Mesenchymal stem cell (in vitro differentiated cells and primary cell): Measurements from ENCODE around the gene CRIP2.

ENCODE experiments used
- DNase-seq: peaks from one replicate; pipeline ENCODE4 v3.0.0-alpha.2; 2013
- H2AFZ ChIP-seq: one replicate; pipeline ENCODE4 v1.6.1; 2013; ENCODE audit warnings: low read depth, mild to moderate bottlenecking, control low read depth, inconsistent platforms, low read length, moderate library complexity
- H2AK5ac ChIP-seq: 2 replicates; pipeline ENCODE4 v1.6.1; 2013; ENCODE audit warnings: low read length, moderate library complexity, mild to moderate bottlenecking, inconsistent platforms; ENCODE audit not compliant: severe bottlenecking
- H2BK120ac ChIP-seq: one replicate; pipeline ENCODE4 v1.6.1; 2013; ENCODE audit warnings: low read depth, mild to moderate bottlenecking, inconsistent platforms, low read length, moderate library complexity
- H2BK12ac ChIP-seq, 2 experiments: one replicate each; pipeline ENCODE4 v1.6.1; 2013; ENCODE audit warnings: inconsistent platforms in 2 of 2, low read length in 2 of 2, mild to moderate bottlenecking in 2 of 2, moderate library complexity in 2 of 2, control low read depth in 1 of 2
- H2BK15ac ChIP-seq: one replicate; pipeline ENCODE4 v1.6.1; 2013; ENCODE audit warnings: mild to moderate bottlenecking, low read depth, inconsistent platforms; ENCODE audit not compliant: poor library complexity, severe bottlenecking
- H2BK5ac ChIP-seq: 2 replicates; pipeline ENCODE4 v1.6.1; 2013; ENCODE audit warnings: low read depth, mild to moderate bottlenecking, low read length, control low read depth, inconsistent platforms; ENCODE audit not compliant: poor library complexity, severe bottlenecking
- H3K14ac ChIP-seq, 2 experiments: one replicate each; pipeline ENCODE4 v1.6.1; 2013; ENCODE audit warnings: inconsistent platforms in 2 of 2, low read length in 2 of 2, control low read depth in 1 of 2, mild to moderate bottlenecking in 1 of 2, moderate library complexity in 1 of 2
- H3K18ac ChIP-seq, 2 experiments: one replicate each; pipeline ENCODE4 v1.6.1; 2013; ENCODE audit warnings: inconsistent platforms in 2 of 2, low read length in 2 of 2, control low read depth in 1 of 2, low read depth in 1 of 2, mild to moderate bottlenecking in 1 of 2
- H3K23ac ChIP-seq, 2 experiments: one replicate each; pipeline ENCODE4 v1.6.1; 2013; ENCODE audit warnings: inconsistent platforms in 2 of 2, low read length in 2 of 2, mild to moderate bottlenecking in 2 of 2, moderate library complexity in 2 of 2, control low read depth in 1 of 2
- H3K27ac ChIP-seq: 2 replicates; pipeline ENCODE4 v1.5.1; 2013; ENCODE audit warnings: mild to moderate bottlenecking, moderate library complexity, low read length, control low read depth, inconsistent platforms; ENCODE audit not compliant: poor library complexity, severe bottlenecking
- H3K27me3 ChIP-seq, 2 experiments: 2 replicates each; pipeline versions ENCODE4 v1.6.1 to v1.7.0; 2013; ENCODE audit warnings: low read length in 2 of 2, mild to moderate bottlenecking in 2 of 2, moderate library complexity in 2 of 2, control low read depth in 1 of 2, inconsistent platforms in 1 of 2; ENCODE audit not compliant: control insufficient read depth in 1 of 2, insufficient read depth in 1 of 2
- H3K36me3 ChIP-seq, 2 experiments: 2 replicates each; pipeline versions ENCODE4 v1.6.1 to v1.7.0; 2013; ENCODE audit warnings: low read length in 2 of 2, control low read depth in 1 of 2, inconsistent platforms in 1 of 2, low read depth in 1 of 2, mild to moderate bottlenecking in 1 of 2; ENCODE audit not compliant: insufficient read depth in 2 of 2, control insufficient read depth in 1 of 2
- H3K4ac ChIP-seq, 2 experiments: one replicate each; pipeline ENCODE4 v1.6.1; 2013; ENCODE audit warnings: inconsistent platforms in 2 of 2, low read length in 2 of 2, mild to moderate bottlenecking in 2 of 2, moderate library complexity in 2 of 2, control low read depth in 1 of 2, low read depth in 1 of 2
- H3K4me1 ChIP-seq: 2 replicates; pipeline ENCODE4 v1.6.1; 2013; ENCODE audit warnings: low read depth, low read length, control low read depth; ENCODE audit not compliant: control insufficient read depth, insufficient read depth
- H3K4me2 ChIP-seq: 2 replicates; pipeline ENCODE4 v1.6.1; 2013; ENCODE audit warnings: low read length, mild to moderate bottlenecking, inconsistent platforms; ENCODE audit not compliant: poor library complexity, severe bottlenecking
- H3K4me3 ChIP-seq, 2 experiments: 2 replicates each; pipeline versions ENCODE4 v1.5.1 to v1.7.0; 2013; ENCODE audit warnings: low read length in 2 of 2, mild to moderate bottlenecking in 2 of 2, control low read depth in 1 of 2, low read depth in 1 of 2; ENCODE audit not compliant: insufficient read depth in 1 of 2
- H3K79me1 ChIP-seq: replicated peaks from 2 replicates; pipeline ENCODE4 v1.6.1; 2013; ENCODE audit warnings: mild to moderate bottlenecking, control low read depth, low read length, inconsistent platforms; ENCODE audit not compliant: poor library complexity, severe bottlenecking
- H3K9ac ChIP-seq: 2 replicates; pipeline ENCODE4 v1.7.0; 2013; ENCODE audit warnings: mild to moderate bottlenecking, low read length, moderate library complexity
- H3K9me3 ChIP-seq: 2 replicates; pipeline ENCODE4 v1.7.0; 2013; ENCODE audit warnings: mild to moderate bottlenecking, low read length; ENCODE audit not compliant: control insufficient read depth
- H4K8ac ChIP-seq: one replicate; pipeline ENCODE4 v1.6.1; 2013; ENCODE audit warnings: inconsistent platforms, mild to moderate bottlenecking, low read length, moderate library complexity
- H4K91ac ChIP-seq: one replicate; pipeline ENCODE4 v1.6.1; 2013; ENCODE audit warnings: mild to moderate bottlenecking, low read length, inconsistent platforms
- WGBS: methylation state at CpG from one replicate; pipeline ENCODE4 v1.1.7; 2013; ENCODE audit warnings: mixed read lengths; 5-methylcytosine and 5-hydroxymethylcytosine counted together

The CRIP2 gene

GRCh38 chr14:105455086-105455640 is 19.5 kb upstream of the CRIP2 start:
- H3K4me2 ChIP-seq = no peak overlapping the region

GRCh38 chr14:105455766-105456660 is 18.6 kb upstream of the CRIP2 start:
- no peak overlapping the region for H4K91ac ChIP-seq
- H3K9ac ChIP-seq = no peak overlapping the region
- no peak overlapping the region for H2BK120ac ChIP-seq
- DNase-seq = no peak
- H3K9me3 ChIP-seq = no peaks in the 10 kb centered on the region
- peaks cover 57 to 87% of the 10 kb centered on the region in 2 experiments for H3K36me3 ChIP-seq
- H3K27me3 ChIP-seq = no peaks in the 10 kb centered on the region
- WGBS = 93% methylated on average over 22 of the region's 22 CpGs
- no peak overlapping the region for H3K14ac ChIP-seq
- no peak overlapping the region for H4K8ac ChIP-seq
- peaks cover 2% of the 10 kb centered on the region for H3K4me1 ChIP-seq
- H3K23ac ChIP-seq = no peak overlapping the region
- H2AK5ac ChIP-seq = no peak overlapping the region
- H3K4me3 ChIP-seq = no peak overlapping the region
- no peak overlapping the region for H2BK5ac ChIP-seq
- no peak overlapping the region for H3K4ac ChIP-seq
- no peak overlapping the region for H2BK12ac ChIP-seq
- no peak overlapping the region for H3K18ac ChIP-seq
- no peak overlapping the region for H2BK15ac ChIP-seq
- H3K4me2 ChIP-seq = no peak overlapping the region
- no peak overlapping the region for H3K27ac ChIP-seq
- no peak overlapping the region for H2AFZ ChIP-seq
- H3K79me1 ChIP-seq = peaks cover 33% of the 10 kb centered on the region

More at GRCh38 chr14:105455086-105455640, 19.5 kb upstream of the CRIP2 start:
- no peak overlapping the region for H3K18ac ChIP-seq
- WGBS = 94% methylated on average over 22 of the region's 22 CpGs
- no peaks in the 10 kb centered on the region for H3K27me3 ChIP-seq
- DNase-seq = no peak
- H3K27ac ChIP-seq = no peak overlapping the region
- peaks cover 2% of the 10 kb centered on the region for H3K4me1 ChIP-seq
- no peak overlapping the region for H3K14ac ChIP-seq
- no peak overlapping the region for H3K23ac ChIP-seq
- no peak overlapping the region for H2BK5ac ChIP-seq
- no peaks in the 10 kb centered on the region for H3K9me3 ChIP-seq
- no peak overlapping the region for H4K8ac ChIP-seq
- no peak overlapping the region for H4K91ac ChIP-seq
- H2AFZ ChIP-seq = no peak overlapping the region
- H2BK12ac ChIP-seq = no peak overlapping the region
- H2AK5ac ChIP-seq = no peak overlapping the region
- no peak overlapping the region for H2BK15ac ChIP-seq
- no peak overlapping the region for H3K9ac ChIP-seq
- peaks cover 59 to 87% of the 10 kb centered on the region in 2 experiments for H3K36me3 ChIP-seq
- H3K4me3 ChIP-seq = no peak overlapping the region
- no peak overlapping the region for H3K4ac ChIP-seq
- H2BK120ac ChIP-seq = no peak overlapping the region
- H3K79me1 ChIP-seq = peaks cover 38% of the 10 kb centered on the region

- no peak overlapping the region for H3K4me2 ChIP-seq
- no peaks in the 10 kb centered on the region for H3K9me3 ChIP-seq
- no peak overlapping the region for H2BK15ac ChIP-seq
- H3K27ac ChIP-seq = no peak overlapping the region
- H2AK5ac ChIP-seq = no peak overlapping the region
- H3K4me3 ChIP-seq = no peak overlapping the region
- H2BK120ac ChIP-seq = no peak overlapping the region
- no peak for DNase-seq
- H3K23ac ChIP-seq = no peak overlapping the region
- no peak overlapping the region for H3K4ac ChIP-seq
- no peaks in the 10 kb centered on the region for H3K27me3 ChIP-seq
- H2AFZ ChIP-seq = no peak overlapping the region
- H2BK5ac ChIP-seq = no peak overlapping the region
- peaks cover 58 to 89% of the 10 kb centered on the region in 2 experiments for H3K36me3 ChIP-seq
- H3K18ac ChIP-seq = no peak overlapping the region
- 93% methylated on average over 22 of the region's 22 CpGs for WGBS
- H4K91ac ChIP-seq = no peak overlapping the region
- H3K9ac ChIP-seq = no peak overlapping the region
- H3K79me1 ChIP-seq = peaks cover 36% of the 10 kb centered on the region
- H3K14ac ChIP-seq = no peak overlapping the region
- no peaks in the 10 kb centered on the region for H3K4me1 ChIP-seq
- no peak overlapping the region for H4K8ac ChIP-seq
- no peak overlapping the region for H2BK12ac ChIP-seq
Observed at GRCh38 chr14:105456736-105457617, 17.6 kb upstream of the CRIP2 start.

- no peak overlapping the region for H3K9ac ChIP-seq
- H3K9me3 ChIP-seq = no peaks in the 10 kb centered on the region
- no peak overlapping the region for H2AK5ac ChIP-seq
- H3K18ac ChIP-seq = no peak overlapping the region
- no peak overlapping the region for H2BK12ac ChIP-seq
- DNase-seq = no peak
- no peak overlapping the region for H2AFZ ChIP-seq
- no peaks in the 10 kb centered on the region for H3K4me1 ChIP-seq
- peaks cover 51 to 87% of the 10 kb centered on the region in 2 experiments for H3K36me3 ChIP-seq
- WGBS = 90% methylated on average over 18 of the region's 18 CpGs
- no peak overlapping the region for H3K14ac ChIP-seq
- H4K8ac ChIP-seq = no peak overlapping the region
- no peak overlapping the region for H4K91ac ChIP-seq
- H3K4me2 ChIP-seq = no peak overlapping the region
- no peak overlapping the region for H3K23ac ChIP-seq
- H3K4ac ChIP-seq = no peak overlapping the region
- H3K27me3 ChIP-seq = no peaks in the 10 kb centered on the region
- no peak overlapping the region for H2BK15ac ChIP-seq
- H3K79me1 ChIP-seq = peaks cover 34% of the 10 kb centered on the region
- no peak overlapping the region for H3K4me3 ChIP-seq
- H3K27ac ChIP-seq = no peak overlapping the region
- H2BK120ac ChIP-seq = no peak overlapping the region
- no peak overlapping the region for H2BK5ac ChIP-seq
Observed at GRCh38 chr14:105458010-105458409, 16.6 kb upstream of the CRIP2 start.
